GM19438 (cell line): ENCODE results near the gene DNAJA2.

Source experiments
- ATAC-seq: cut with Tn5 transposase; IDR thresholded peaks from one replicate; pipeline ENCODE4 v1.9.1; 2021; ENCODE audit warnings: low read depth; ENCODE audit not compliant: unreplicated experiment

The DNAJA2 gene

DNA sequence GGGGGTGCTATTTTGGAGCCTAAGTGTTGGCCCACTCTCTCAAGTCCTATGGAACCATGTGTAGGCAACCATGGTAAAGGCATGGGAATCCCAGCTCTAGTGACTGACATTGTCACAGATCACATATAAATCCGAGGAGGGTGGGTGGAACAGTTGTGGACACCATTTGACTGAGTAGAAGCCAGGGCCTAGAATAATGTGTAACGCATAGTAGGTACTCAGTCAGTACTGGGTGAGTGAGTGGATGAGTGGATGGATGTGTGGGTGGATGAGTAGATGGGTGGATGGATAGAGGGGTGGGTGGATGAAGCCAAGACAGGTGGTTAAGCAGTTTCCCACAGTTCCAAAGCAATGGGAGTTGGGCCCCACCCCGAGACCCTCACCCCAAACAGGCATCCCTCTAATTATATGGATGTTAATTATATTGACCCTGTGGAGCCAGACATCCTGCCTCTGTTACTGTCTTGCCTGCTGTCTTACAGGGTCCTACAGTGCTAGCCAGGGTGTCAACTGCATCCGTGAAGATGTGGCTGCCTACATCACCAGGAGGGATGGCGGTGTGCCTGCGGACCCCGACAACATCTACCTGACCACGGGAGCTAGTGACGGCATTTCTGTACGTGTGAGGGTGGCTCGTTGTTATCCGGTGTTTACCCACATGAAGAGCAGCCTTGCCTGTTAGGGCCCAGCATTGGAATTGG lies 67.0 kb downstream of the DNAJA2 start:
- ATAC-seq = no peak
